GM19099 (cell line): Measurements from ENCODE around the gene GJC1.

ENCODE experiments used
- POLR2A ChIP-seq: IDR thresholded peaks from 3 replicates; pipeline ENCODE4 v1.6.1; 2011; ENCODE audit warnings: low read depth; ENCODE audit not compliant: insufficient read length; ENCODE audit errors: extremely low read depth

The GJC1 gene

DNA sequence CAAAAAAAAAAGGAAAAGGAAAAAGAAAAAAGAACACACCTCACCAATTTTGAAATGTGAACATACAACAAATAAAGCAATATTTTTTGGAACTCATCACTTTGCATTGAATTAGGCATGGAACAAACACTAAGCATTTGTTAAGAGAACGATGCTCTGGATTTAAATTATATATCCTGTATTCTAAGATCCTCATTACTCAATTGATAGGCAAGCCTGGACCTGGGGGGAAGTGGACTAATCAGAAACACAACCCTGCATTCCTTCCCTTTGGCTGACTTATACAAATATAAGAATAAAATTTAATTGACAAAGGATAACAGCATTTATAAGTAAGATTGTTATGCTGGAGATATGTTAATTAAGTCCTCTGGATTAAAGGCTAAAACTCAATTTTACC, 2.2 kb downstream of the GJC1 start:
- no peak for TF ChIP-seq POLR2A

DNA sequence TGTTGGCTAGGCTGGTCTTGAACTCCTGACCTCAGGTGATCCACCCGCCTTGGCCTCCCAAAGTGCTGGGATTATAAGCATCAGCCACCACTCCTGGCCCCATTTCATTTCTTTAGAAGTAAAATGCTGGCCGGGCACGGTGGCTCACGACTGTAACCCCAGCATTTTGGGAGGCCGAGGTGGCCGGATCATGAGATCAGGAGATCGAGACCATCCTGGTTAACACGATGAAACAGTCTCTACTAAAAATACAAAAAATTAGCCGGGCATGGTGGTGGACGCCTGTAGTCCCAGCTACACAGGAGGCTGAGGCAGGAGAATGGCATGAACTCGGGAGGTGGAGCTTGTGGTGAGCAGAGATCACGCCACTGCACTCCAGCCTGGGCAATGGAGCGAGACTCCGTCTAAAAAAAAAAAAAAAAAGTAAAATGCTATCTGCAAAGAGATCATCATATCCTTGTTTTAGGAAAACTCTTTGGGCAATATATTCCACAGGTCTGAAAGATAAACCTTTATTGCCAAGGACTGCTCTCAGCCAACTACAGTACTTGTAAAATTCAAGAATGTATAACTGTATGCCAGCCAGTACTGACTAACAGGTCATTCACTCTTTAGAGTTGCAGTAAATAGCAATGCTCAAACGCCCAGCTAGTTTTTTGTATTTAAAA, 3.8 kb downstream of the GJC1 start:
- no peak for TF ChIP-seq POLR2A

DNA sequence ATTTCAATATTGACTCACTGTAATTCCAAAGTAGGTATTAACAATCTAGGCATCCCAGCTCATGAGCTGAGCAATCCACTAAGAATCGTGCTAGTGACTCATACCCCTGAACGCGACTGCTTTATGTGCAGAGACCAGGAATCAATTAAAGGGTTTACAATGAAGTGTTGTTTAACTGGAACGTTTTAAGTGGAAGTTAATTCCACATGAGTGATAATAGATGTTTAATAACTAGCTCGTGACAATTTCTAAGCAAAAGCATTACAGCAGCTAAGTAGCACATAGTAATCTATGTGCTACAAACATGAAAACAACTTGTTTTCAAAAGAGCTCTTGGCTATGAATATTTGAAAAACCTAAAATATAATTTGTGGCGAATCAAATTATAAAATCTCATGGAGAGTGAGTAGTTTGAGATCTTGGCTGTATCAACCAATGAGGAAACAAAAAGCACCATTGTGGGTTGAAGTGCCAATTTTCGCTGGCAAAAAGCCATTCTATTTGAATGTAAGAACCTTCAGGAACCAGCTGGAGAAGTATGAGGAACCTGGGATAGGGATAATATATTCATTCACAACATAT, 9.4 kb downstream of the GJC1 start:
- no peak for TF ChIP-seq POLR2A

GRCh38 chr17:44812263-44812662, 17.8 kb downstream of the GJC1 start:
- no peak for TF ChIP-seq POLR2A

DNA sequence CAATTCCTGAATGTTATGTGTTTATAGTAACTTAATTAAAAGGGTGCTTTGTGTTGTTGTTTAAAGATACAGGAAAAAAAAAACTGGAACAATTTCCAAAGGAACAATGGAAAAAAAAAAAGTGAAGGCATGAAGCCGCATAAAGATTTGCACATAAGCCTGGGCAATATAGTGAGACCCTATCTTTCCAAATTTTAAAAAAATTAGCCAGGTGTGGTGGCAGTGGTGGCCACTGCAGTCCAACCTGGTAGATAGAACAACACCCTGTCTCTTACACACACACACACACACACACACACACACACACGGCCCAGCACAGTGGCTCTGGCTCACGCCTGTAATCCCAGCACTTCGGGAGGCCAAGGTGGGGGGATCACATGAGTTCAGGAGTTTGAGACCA, 21.9 kb downstream of the GJC1 start:
- no peak for TF ChIP-seq POLR2A

DNA sequence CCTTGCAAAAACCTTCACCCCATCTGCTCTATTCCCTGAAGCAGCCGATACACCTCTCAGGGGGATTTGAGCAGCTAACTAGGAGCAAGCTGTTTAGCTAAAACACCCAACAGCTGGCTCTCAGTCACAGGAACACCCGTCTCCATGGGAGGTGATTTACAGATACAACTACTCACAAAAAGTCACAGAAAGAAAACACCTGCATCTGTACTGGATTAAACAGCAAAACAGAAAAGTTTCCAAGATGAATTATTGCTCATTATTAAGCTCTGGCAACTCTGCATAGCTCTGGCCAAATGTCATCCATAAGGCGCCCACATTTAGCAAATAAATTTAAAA, 22.3 kb downstream of the GJC1 start:
- TF ChIP-seq POLR2A, result no peak

GRCh38 chr17:44807093-44807816, 22.8 kb downstream of the GJC1 start:
- no peak for TF ChIP-seq POLR2A

DNA sequence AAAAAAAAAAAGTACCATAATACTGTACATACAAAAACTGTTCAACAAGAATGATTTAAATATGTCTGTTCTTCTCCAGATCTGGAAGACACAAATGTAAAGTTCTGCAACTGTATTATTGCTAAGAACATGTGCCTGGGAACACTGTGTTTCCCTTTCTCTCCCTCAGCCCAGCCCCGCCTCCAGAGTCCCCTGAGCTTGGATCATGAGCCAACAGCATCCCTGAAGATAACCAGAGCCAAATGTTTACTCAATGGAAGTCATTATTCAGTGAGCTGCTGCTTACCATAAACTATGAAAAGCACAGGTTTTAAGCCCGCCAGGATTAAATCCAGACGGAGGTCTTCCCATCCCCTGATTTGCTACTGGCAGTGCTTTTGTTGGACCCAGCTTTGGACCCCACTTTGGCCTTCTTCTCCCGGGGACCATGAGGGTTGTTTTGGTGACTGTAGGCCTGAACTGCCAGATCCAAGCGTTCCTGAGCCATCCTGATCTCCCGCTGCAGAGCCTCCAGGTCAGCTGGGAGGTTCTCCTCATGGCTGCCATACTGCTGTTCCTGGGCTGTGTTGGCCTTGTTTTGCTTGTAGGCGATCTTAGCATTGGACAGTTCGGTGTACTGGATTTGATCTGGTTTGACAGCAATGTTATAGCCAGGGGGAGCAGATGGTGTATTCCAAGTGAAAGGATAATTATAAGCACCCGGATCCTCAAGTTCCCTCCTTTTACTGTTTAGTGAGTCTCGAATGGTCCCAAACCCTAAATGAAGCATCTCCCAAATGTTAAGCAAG, 25.6 kb downstream of the GJC1 start:
- no peak for TF ChIP-seq POLR2A

DNA sequence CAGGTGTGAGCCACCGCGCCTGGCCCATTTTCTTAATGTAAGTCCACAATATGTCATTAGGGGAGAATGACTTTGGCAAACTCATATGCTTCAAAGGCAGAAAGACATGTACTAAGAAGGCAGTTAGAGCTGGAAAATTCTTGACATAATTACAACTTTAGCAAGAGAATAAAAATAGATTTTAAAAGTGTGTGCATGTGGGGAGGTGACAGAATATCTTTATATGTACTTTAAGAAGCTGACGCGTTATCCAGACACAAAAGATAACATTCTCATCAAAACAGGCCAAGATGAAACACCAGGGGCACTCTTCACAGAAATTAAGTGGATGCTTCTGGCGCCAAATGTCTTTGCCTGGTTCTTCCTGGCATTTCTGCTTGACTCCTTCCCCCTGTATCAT, 28.2 kb downstream of the GJC1 start:
- no peak for TF ChIP-seq POLR2A

GRCh38 chr17:44798356-44798755, 31.7 kb downstream of the GJC1 start:
- no peak for TF ChIP-seq POLR2A

DNA sequence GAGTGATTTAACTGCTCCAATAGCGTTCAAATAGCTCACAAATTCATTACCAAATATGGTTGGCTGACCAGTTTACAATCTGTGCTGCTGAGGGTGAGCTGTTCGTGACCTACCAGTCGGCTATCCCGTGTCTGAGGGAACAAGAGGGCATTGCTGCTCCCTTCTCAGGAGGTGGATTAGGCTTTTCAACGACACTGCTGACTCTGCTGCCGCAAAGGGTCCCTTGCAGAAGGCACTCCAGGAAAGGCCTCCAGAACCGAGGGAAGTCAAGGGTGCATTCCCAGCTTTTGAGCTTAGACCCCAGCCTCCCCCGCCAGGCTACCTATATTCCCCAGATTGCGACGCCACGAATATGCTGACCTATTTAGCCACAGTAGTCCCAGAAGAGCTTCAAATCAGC, 32.3 kb downstream of the GJC1 start:
- no peak for TF ChIP-seq POLR2A

GRCh38 chr17:44796731-44797130, 33.4 kb downstream of the GJC1 start:
- TF ChIP-seq POLR2A, result no peak

DNA sequence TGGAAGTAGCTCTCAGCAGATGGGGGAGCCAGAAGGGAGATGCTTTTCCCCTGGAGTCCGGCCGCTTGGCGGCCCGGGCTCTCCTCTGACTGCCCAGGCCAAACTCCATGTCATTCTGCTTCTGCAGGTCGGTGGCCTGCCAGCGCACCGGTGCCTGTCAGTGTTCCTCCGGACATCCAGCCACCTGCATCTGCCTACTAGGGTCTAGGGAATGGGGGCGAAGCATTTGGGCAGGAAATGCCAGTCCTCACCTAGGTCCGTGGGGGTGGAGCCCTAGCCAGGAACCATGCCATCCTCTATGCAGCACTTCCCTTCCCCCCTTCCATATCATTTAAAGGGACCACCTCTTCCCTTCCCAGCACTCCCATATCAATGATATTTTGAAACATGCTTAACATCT, 34.2 kb downstream of the GJC1 start:
- no peak for TF ChIP-seq POLR2A

DNA sequence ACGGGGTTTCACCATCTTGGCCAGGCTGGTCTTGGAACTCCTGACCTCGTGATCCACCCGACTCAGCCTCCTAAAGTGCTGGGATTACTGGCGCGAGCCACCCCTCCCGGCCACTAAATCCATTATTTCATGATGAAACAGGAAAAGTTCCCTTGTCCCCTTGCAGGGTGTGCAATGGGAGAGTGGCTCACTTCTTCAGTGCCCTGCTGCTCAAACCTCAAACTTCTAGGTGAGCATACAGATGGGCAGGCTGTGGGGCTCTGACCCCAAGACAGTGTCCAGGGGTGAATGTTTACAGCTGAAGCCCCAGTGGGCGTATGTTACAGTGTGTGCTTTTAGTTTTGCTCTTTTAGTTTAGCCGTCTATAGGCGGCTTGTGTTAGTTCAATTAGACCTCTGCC, 34.7 kb downstream of the GJC1 start:
- TF ChIP-seq POLR2A, result no peak

DNA sequence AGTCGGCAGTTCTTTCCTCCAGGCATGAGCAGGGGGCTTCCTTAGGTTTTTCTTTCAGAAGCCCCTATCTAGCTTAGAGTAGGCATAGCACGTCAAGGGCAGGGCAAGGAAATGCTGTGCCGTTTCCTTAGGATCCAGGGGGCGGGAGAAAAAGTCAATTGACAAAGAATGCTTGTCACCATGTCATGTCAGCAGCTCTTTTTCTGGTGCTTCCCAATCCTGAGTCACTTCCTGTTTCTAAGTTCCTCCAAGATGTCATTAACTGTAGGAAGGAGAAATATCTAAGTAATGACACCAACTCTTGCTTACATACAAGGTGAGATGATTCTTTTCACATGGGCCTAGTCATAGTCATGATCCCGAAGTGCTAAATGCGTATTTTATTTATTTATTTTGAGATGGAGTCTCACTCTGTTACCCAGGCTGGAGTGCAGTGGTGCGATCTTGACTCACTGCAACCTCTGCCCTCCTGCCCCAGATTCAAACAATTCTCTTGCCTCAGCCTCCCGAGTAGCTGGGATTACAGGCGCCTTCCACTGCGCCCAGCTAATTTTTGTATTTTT, 35.2 kb downstream of the GJC1 start:
- no peak for TF ChIP-seq POLR2A

- no peak for TF ChIP-seq POLR2A
These were observed 35.9 kb downstream of the GJC1 start for GRCh38 chr17:44793885-44794842.
